ENCODE results near the gene IL17D. TPM values are rescaled to one million over a fixed set of nuclear protein-coding genes. Genes with fewer than 3 reads are reported as not detected.
"Not testable (repeated sequence)": the region's sequence is repeated elsewhere in the genome, so short reads cannot be mapped to it uniquely, and the experiment has no call there.

The IL17D gene
- total RNA-seq, 4 donors from 2014 or later = 1.1 to 1.4 TPM; not detected in 2

GRCh38 chr13:20672772-20673171 is 30.7 kb upstream of the IL17D start:
- no peaks in the 10 kb centered on the region for H3K27me3 ChIP-seq
- no peak overlapping the region for H3K27ac ChIP-seq
- H3K4me1 ChIP-seq = no peaks in the 10 kb centered on the region
- WGBS, 2 donors (ENCODE audit: low coverage in 1 of 2) = 58 to 72% methylated on average over 2 of the region's 2 CpGs
- no peak overlapping the region for H3K4me3 ChIP-seq
- intact Hi-C loops (cut with DNase I; ENCODE audit: low total_unique reads) (no loop called here), in situ Hi-C loops (cut with MboI; ENCODE audit: low pct_ligation_motif_present in 1 of 4, low pct_unique_long_range_greater_than_20kb in 1 of 4, low sequenced_read_pairs in 3 of 4) (no loop called here)
- no peaks in the 10 kb centered on the region for H3K36me3 ChIP-seq
- DNase-seq = no peak
- H3K9me3 ChIP-seq = no peaks in the 10 kb centered on the region
- TF ChIP-seq POLR2A (IDR thresholded peaks at IDR 0.05) = no peak
- TF ChIP-seq POLR2AphosphoS5 (IDR thresholded peaks at IDR 0.05) = no peak
- no peak for TF ChIP-seq EP300 (IDR thresholded peaks at IDR 0.05; ENCODE audit: low read depth)
- TF ChIP-seq, protein P1, sequence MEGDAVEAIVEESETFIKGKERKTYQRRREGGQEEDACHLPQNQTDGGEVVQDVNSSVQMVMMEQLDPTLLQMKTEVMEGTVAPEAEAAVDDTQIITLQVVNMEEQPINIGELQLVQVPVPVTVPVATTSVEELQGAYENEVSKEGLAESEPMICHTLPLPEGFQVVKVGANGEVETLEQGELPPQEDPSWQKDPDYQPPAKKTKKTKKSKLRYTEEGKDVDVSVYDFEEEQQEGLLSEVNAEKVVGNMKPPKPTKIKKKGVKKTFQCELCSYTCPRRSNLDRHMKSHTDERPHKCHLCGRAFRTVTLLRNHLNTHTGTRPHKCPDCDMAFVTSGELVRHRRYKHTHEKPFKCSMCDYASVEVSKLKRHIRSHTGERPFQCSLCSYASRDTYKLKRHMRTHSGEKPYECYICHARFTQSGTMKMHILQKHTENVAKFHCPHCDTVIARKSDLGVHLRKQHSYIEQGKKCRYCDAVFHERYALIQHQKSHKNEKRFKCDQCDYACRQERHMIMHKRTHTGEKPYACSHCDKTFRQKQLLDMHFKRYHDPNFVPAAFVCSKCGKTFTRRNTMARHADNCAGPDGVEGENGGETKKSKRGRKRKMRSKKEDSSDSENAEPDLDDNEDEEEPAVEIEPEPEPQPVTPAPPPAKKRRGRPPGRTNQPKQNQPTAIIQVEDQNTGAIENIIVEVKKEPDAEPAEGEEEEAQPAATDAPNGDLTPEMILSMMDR (IDR thresholded peaks at IDR 0.05) = no peak

DNA sequence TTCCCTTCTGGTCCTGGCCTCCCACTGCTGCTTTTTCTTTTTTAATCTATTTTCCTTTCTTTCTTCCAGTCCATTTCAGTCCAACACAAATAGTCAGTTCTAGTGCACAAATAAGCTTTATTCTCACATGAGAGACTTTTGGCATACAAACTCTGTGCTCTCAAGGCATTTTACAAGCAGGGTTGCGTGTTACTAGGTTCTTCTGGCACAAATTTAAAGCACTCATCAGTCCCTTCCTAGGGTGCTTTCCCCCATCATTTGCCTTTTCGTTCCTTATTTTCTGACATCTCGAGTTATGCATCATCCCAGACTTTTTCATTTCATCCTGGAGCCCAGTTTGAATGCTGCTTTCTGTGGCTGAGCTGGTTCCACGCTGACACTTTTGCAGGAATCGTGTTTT is 29.8 kb upstream of the IL17D start:
- intact Hi-C loops (cut with DNase I; ENCODE audit: low total_unique reads) (no loop called here), in situ Hi-C loops (cut with MboI; ENCODE audit: low pct_ligation_motif_present in 1 of 4, low pct_unique_long_range_greater_than_20kb in 1 of 4, low sequenced_read_pairs in 3 of 4) (no loop called here)
- Histone ChIP-seq H3K4me1 (no peaks in the 10 kb centered on the region), H3K36me3 (no peaks in the 10 kb centered on the region), H3K4me3 (no peak overlapping the region), H3K9me3 (no peaks in the 10 kb centered on the region), H3K27me3 (no peaks in the 10 kb centered on the region), H3K27ac (no peak overlapping the region)
- 91 to 100% methylated on average over 5 of the region's 5 CpGs for WGBS, 2 donors (ENCODE audit: low coverage in 1 of 2)
- no peak for DNase-seq
- TF ChIP-seq, protein P1 (IDR thresholded peaks at IDR 0.05) = no peak
- no peak for TF ChIP-seq POLR2A (IDR thresholded peaks at IDR 0.05)
- TF ChIP-seq POLR2AphosphoS5 (IDR thresholded peaks at IDR 0.05) = no peak
- TF ChIP-seq EP300 (IDR thresholded peaks at IDR 0.05; ENCODE audit: low read depth) = no peak

DNA sequence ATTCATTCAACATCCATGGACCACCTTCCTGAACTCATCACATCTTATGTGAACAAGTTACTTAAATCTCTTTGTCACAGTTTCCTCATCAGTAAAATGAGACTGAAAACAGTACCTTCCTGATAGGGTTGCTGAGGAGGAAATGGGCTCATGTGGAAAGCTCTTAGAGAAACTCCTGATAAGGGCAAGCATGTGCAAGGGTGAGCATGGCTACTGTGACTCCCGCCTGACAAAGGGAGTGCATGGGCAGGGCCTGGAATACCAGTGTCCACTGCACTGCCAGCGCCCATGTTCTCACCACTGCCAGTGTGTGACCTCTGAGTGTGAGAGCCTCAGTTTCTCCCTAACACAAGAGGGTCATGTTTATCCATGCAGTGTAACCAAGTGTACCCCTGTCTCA is 27.3 kb upstream of the IL17D start:
- TF ChIP-seq POLR2A (IDR thresholded peaks at IDR 0.05) (no peak), EP300 (IDR thresholded peaks at IDR 0.05; ENCODE audit: low read depth) (no peak), POLR2AphosphoS5 (IDR thresholded peaks at IDR 0.05) (no peak)
- TF ChIP-seq, protein P1 (IDR thresholded peaks at IDR 0.05) = no peak
- Histone ChIP-seq H3K4me3 (no peak overlapping the region), H3K36me3 (no peaks in the 10 kb centered on the region), H3K27ac (no peak overlapping the region), H3K4me1 (no peaks in the 10 kb centered on the region), H3K9me3 (no peaks in the 10 kb centered on the region), H3K27me3 (no peaks in the 10 kb centered on the region)
- no peak for DNase-seq
- WGBS, 2 donors (ENCODE audit: low coverage in 1 of 2) = 74% methylated on average over 2 of the region's 2 CpGs; no CpG with 5 or more reads in 1 of the 2 donors
- intact Hi-C loops (cut with DNase I; ENCODE audit: low total_unique reads) = no loop called here
- in situ Hi-C loops (cut with MboI; ENCODE audit: low pct_ligation_motif_present in 1 of 4, low pct_unique_long_range_greater_than_20kb in 1 of 4, low sequenced_read_pairs in 3 of 4) = loop anchor here in 1 of 4 donors (25.0 kb wide), 1 partner anchor 164 kb away; no protein-coding TSS in a partner anchor

GRCh38 chr13:20678606-20679005 is 24.9 kb upstream of the IL17D start:
- H3K4me1 ChIP-seq; H3K4me3 ChIP-seq; intact Hi-C loops (cut with DNase I; ENCODE audit: low total_unique reads); H3K27me3 ChIP-seq; H3K9me3 ChIP-seq; H3K27ac ChIP-seq; H3K36me3 ChIP-seq; DNase-seq: not testable (repeated sequence)
- in situ Hi-C loops (cut with MboI; ENCODE audit: low pct_ligation_motif_present in 1 of 4, low pct_unique_long_range_greater_than_20kb in 1 of 4, low sequenced_read_pairs in 3 of 4) = loop anchor here in 1 of 4 donors (25.0 kb wide), 1 partner anchor 166 kb away; no protein-coding TSS in a partner anchor
- 70 to 79% methylated on average over 4 to 7 of the region's 7 CpGs for WGBS, 2 donors (ENCODE audit: low coverage in 1 of 2)

DNA sequence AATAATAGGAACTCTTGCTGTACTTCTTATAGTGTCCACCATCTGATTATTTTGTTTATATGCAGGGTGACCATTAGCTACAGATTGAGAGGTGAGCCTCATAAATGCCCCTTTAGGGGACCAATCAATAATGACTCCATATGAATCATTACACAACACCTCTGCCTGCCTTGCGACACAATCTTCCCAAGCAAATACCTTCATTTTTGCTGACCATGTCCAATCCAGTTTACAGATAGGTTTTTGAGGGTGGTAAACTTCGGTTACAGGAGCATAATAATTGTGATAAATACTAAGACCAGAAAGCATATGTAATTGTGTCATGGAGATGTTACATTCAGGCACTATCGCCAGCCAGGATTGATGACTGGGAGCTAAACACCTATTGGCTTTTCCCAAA is 23.6 kb upstream of the IL17D start:
- H3K36me3 ChIP-seq = no peaks in the 10 kb centered on the region
- intact Hi-C loops (cut with DNase I; ENCODE audit: low total_unique reads) = no loop called here
- no peaks in the 10 kb centered on the region for H3K4me1 ChIP-seq
- no peak overlapping the region for H3K4me3 ChIP-seq
- no peaks in the 10 kb centered on the region for H3K9me3 ChIP-seq
- TF ChIP-seq POLR2AphosphoS5 (IDR thresholded peaks at IDR 0.05) (no peak), POLR2A (IDR thresholded peaks at IDR 0.05) (no peak), EP300 (IDR thresholded peaks at IDR 0.05; ENCODE audit: low read depth) (no peak)
- TF ChIP-seq, protein P1 (IDR thresholded peaks at IDR 0.05) = no peak
- no peak for DNase-seq
- H3K27ac ChIP-seq = no peak overlapping the region
- no peaks in the 10 kb centered on the region for H3K27me3 ChIP-seq
- WGBS, 2 donors (ENCODE audit: low coverage in 1 of 2) = 63 to 95% methylated on average over 3 of the region's 3 CpGs
- in situ Hi-C loops (cut with MboI; ENCODE audit: low pct_ligation_motif_present in 1 of 4, low pct_unique_long_range_greater_than_20kb in 1 of 4, low sequenced_read_pairs in 3 of 4) = loop anchor here in 1 of 4 donors (25.0 kb wide), 1 partner anchor 168 kb away; no protein-coding TSS in a partner anchor

Measured in transverse colon (tissue), 4 donors.